Measurements from ENCODE around the gene SLC38A2.
"Not testable (repeated sequence)": the region's sequence is repeated elsewhere in the genome, so short reads cannot be mapped to it uniquely, and the experiment has no call there.

Gene SLC38A2

DNA sequence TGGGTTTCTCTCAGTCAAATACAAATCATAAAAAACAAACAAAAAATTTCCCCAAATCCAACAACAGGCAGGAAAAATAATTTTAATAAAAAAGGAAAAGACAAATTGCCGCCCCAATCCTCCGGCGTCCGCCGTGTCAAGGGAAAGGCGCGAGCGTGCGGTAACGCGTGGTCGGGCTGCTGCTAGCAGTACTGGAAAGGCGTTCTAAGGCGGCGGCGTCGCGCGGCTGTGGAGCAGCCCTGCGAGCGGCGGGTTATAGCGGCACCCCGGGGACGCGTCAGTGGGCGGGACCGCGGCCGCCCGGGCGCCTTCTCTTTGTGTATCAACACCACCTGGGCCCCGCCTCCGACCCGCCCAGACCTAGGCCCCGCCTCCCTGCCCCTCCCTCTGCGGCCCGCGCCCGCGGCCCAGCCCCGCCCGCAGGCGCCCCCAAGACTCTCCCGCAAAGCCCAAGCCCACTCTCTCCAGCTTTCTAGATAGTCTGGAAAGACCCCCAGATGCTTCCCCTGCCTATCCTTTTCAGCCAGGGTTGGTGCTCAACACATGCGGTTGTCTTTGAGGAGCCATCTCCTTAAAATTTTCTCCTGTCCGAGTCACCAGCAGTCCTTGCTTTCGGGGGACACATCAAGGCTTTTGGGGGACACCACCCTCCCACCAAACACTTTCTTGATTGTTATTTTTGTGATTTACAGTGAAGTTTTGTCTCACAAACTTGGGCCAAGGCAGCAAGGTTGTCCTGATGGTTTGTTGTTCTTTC lies at the start of gene SLC38A2:
Gene SLC38A2 (minus strand): TSS at position 230 of the 757 bp plus-strand sequence. CDS start 1,480 bp downstream, outside the sequence.
- peak; percentile 73 to 91 for DNase-seq

DNA sequence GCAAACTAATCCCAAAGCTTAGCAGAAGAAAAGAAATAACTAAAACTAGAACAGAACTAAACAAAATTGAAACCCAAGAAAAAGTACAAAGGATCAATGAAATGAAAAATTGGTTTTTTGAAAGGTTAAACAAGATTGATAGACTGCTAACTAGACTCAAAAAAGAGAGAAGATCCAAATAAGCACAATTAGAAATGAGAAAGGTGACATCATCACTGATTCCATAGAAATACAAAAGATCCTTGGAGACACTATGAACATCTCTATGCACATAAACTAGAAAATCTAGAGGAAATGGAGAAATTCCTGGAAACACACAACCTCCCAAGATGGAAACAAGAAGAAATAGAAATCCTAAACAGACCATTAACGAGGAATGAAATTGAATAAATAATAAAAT lies 47.1 kb upstream of the SLC38A2 start:
- DNase-seq: no peak

DNA sequence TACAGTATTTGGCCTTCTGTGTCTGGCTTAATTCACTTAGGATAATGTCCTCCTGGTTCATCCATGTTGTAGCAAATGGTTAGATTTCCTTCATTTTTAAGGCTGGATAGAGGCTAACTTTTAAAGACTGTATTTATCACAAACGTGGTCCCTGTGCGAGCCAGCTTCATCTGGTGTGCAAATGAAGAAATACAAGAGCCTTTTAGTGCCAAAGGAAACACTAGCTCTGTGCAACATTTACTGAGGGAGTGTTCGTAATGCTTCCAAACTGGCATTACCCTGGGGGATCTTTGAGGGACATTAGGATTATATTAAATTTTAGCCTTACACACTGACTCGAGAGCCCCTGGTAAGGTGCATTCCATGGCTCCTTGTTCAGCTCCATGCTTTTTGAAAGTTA lies 43.0 kb upstream of the SLC38A2 start:
- no peak for DNase-seq

DNA sequence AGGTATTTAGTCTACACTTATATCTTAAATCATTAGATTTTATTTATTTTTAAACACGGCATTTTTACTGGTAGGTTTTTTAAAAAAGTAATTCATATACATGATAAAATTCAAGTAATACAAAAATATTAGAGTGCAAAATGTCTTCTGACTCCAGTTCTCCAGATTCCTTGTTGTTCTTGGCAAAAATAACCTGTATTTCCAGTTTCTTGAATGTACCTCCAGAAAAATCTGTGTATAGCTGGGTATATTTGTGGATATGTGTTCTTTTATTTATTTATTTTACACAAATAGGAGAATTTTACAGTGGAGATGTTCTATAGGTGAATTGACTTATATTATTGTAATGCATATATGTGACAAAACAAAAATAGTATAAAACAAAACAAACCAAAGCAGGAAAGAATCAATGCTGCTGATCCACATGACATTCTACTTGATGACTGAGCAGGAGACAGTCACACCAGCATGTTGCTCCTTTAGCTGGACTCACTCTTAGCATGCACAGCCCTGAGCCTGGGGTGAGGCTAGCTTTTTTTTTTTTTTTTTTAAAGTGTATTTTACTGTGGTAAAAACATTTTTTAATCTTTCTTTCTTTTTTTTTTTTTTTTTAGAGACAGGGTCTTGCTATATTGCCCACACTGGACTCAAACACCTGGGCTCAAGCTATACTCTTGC lies 42.2 kb upstream of the SLC38A2 start:
- no peak for DNase-seq

GRCh38 chr12:46413368-46413767 lies 40.8 kb upstream of the SLC38A2 start:
- DNase-seq: no peak

GRCh38 chr12:46412857-46413256 lies 40.3 kb upstream of the SLC38A2 start:
- DNase-seq: no peak

GRCh38 chr12:46410495-46410894 lies 37.9 kb upstream of the SLC38A2 start:
- no peak for DNase-seq

GRCh38 chr12:46409974-46410373 lies 37.4 kb upstream of the SLC38A2 start:
- no peak for DNase-seq

DNA sequence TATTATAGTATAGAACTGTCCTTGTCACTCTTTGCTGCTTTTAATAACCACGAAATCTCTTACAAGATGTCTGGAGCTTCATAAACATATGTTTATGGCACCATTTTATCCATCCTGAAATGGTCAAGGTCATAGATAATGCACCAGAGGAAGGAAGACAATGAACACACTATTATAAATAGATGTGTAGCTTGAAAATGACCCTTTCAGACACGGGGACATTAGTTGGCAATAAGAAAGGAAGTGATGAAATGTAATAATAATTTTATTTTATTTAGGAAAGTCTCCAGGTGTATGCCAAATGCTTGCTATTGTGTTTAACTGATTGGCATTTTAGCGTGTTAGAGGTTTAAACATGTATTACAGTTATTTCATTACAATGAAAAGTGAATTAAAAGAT lies 36.8 kb upstream of the SLC38A2 start:
- DNase-seq: no peak

- no peak for DNase-seq
These were observed 35.9 kb upstream of the SLC38A2 start for GRCh38 chr12:46408441-46408840.

- no peak for DNase-seq
These were observed 34.8 kb upstream of the SLC38A2 start for GRCh38 chr12:46407361-46407760.

- DNase-seq: no peak
These were observed 33.9 kb upstream of the SLC38A2 start for GRCh38 chr12:46406352-46407027.

- DNase-seq: no peak
These were observed 32.2 kb upstream of the SLC38A2 start for GRCh38 chr12:46404733-46405132.

DNA sequence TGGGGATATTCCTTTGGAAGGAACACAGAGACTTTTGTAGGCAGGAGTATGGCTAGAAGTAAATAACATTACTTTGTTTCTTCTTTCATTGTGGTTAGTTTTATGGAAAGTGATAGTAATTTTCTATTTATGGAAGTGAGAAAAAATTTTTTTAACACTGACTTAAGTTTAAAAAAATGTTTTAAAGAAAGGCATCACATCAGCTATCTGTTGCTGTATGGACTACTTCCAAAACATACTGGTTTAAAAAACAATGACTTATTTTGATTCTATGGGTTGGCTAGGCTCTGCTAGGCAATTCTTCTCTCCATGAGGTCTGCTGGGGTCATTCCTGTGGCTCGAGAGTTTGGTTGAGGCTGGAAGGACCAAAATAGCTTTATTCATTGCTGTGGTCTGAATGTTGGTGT lies 31.7 kb upstream of the SLC38A2 start:
- DNase-seq: no peak

DNA sequence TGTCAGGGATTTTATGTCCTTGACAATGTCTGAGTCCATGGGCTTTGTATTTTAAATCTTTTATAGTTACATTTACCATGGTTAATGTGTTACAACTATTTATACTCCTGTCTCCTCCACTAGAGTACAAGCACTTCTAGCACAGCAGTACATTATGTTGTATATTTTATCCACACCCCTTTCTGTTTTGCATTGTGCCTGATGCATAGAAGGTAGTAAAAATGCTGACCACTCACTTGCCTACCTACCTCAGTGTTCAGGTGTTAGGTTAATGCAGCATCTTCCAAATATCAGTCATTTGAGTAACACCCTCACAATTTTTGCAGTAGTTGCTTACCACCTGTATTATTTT lies 31.1 kb upstream of the SLC38A2 start:
- DNase-seq: no peak

DNA sequence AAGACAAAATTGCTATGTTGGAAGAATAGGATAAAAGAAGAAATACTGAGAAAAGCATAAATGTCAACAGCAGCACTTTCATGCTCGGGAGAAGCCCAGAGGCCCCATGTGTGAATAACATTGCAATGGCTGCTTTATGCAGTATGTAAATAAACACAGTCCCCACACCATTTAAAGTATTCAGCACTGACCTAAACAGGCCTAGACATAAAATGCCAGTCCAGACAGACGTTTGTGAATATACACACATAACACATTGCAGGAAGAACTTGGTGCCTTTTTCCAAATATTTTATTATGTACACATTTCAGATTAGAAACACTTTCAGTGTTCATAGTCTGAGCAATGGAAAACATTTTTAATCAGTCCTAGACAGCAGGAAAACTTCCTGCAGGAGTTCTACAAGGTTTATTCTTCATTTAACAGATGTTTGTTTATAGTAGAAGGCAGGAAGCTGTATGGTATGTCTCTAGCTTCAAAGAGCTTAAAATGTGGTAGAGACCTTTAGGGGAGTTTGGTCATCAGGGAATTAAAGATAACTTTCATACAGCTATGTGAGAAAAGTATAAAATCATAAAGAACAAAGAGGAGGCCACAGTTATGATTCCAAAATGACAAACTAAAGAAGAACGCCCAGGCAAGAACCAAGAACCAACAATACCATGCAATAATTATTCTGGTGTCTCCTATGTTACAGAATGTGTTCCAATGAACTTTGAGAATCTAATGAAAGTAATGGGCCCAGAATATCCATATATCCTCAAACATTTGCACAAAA lies 30.6 kb upstream of the SLC38A2 start:
- no peak for DNase-seq

- no peak for DNase-seq
These were observed 29.9 kb upstream of the SLC38A2 start for GRCh38 chr12:46402451-46402850.

- DNase-seq: no peak
These were observed 29.1 kb upstream of the SLC38A2 start for GRCh38 chr12:46401662-46402061.

- DNase-seq: no peak
These were observed 27.8 kb upstream of the SLC38A2 start for GRCh38 chr12:46400406-46400805.

GRCh38 chr12:46399461-46400248 lies 27.1 kb upstream of the SLC38A2 start:
- not testable (repeated sequence) for DNase-seq

GRCh38 chr12:46396826-46397225 lies 24.3 kb upstream of the SLC38A2 start:
- no peak for DNase-seq

DNA sequence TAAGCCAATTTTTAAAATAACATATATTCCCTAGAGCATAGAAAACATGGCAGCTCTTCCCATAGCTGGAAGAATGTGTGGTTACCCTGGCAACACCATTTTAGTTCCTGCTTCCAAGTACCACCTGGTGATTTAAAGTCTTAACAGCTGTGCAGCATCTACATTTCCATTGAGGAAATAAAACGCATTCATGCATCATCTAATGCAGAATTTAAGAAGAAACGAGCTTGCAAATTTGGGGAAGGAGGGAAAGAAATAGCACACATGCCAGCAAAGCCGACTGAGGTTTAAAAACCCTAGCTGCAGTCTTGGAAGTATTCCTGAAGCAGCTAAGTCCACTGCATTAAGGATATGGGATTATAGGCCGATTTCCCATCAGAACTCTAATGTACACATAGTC lies 22.8 kb upstream of the SLC38A2 start:
- DNase-seq: no peak
